ENCODE data around the gene RPP40.
"Not testable (repeated sequence)": the region's sequence is repeated elsewhere in the genome, so short reads cannot be mapped to it uniquely, and the experiment has no call there.

The RPP40 gene, protein sequence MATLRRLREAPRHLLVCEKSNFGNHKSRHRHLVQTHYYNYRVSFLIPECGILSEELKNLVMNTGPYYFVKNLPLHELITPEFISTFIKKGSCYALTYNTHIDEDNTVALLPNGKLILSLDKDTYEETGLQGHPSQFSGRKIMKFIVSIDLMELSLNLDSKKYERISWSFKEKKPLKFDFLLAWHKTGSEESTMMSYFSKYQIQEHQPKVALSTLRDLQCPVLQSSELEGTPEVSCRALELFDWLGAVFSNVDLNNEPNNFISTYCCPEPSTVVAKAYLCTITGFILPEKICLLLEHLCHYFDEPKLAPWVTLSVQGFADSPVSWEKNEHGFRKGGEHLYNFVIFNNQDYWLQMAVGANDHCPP

DNA sequence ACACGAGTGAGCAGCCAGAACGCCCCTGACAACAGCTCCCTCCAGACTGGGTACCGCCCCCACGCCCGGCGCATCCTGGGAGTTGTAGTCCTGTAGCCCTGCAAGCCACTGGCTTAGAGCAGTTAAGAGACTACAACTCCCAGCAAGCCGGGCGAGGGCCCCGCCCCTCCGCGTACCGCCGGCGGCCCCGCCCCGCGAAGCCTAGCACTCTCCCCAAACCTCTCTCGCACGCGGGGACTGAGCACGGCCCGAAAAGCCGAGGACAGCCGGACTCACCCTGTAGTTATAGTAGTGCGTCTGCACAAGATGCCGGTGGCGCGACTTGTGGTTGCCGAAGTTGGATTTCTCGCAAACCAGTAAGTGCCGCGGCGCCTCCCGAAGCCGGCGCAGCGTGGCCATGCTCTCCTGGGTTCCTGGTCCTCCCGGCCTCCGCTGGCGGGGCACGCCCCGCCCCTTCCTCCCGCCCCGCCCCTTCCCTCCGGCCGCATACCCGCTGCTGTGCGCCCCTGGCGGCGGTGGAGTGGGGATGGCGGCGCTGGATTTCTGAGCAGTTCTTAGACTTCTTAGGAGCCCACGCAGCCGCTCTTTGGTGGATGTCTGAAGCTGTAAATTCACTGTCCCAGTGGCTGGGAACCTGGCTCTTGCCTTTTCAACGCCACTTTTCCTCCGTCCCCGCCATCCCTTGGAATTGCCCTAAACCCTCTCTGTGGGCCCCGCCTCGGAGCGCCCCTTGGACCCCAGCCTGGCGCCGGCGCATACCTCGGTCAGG, at the start of gene RPP40:
RPP40 (minus strand) TSS at position 434 of the 769 bp plus-strand sequence; CDS start at position 399, 35 bp downstream.
- peak; percentile 82 to 99 (median 97) for DNase-seq

DNA sequence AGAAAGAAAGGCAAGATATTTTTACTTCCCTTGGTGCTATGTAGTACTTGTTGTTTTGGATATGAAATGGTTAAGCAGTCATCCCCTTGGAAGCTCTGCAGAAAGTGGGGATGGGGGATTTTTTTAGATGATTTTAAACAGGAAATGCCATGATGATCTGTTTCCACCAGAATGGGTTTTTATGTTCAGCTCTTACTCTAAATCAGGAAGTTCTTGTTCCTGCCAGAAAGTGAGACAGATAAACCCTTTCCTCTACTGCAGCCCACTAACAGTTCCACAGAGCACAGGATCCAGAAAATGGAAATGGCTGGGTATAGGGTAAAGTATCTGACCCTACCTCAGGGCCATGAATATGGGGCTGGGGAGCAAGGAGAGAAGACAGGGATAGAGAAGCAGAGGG, 49.2 kb upstream of the RPP40 start:
- no peak for DNase-seq

DNA sequence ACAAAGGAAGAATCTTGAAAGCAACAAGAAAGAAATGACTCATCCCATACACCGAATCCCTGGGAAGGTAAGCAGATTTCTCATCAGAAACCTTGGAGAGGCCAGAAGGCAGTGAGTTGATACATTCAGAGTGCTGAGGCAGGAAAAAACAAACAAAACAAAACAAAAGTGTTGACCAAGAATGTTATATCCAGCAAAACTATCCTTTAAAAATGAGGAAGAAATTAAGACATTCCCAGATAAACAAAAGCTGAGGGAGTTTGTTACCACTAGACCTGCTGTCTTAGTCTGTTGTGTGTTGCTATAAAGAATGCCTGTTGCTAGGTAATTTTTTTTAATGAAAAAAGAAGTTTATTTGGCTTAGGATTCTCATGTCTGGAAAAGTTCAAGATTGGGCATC, 47.6 kb upstream of the RPP40 start:
- DNase-seq: no peak

DNA sequence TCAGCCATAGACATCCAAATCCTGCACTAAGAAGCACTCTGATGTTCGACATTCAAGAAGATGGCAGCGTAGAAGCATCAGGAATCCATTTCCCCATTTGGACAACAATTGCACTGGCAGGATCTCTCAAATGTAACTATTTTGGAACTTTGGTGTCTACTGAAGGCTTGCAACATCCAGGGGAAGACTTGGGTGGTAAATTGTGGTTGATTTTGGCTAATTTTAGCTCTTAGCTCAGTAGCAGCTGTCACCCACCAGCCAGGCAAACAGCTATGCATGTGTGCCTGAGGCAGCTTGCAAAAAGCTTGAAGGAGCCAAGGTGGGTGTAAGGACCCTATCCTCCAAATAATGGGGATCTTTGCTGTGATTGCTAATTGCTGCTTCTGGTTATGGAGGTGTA, 46.2 kb upstream of the RPP40 start:
- no peak for DNase-seq

DNA sequence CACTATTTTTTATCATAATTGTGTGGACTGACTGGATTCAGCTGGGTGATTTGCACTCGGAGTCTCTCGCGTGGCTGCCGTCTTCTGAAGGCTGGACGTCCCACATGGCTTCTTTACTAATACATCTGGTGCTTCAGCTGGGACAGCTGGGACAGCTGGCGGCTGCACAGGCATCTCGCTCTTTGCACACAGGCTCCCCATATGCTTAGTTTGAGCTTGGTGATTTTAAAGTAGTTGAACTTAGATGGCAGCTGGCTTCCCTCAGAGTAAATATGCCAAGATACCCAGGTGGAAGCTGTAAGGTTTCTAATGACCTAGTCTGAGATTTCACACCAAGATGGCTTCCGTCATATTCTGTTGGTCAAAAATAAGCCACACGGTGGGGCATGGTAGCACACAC, 42.6 kb upstream of the RPP40 start:
- no peak for DNase-seq

DNA sequence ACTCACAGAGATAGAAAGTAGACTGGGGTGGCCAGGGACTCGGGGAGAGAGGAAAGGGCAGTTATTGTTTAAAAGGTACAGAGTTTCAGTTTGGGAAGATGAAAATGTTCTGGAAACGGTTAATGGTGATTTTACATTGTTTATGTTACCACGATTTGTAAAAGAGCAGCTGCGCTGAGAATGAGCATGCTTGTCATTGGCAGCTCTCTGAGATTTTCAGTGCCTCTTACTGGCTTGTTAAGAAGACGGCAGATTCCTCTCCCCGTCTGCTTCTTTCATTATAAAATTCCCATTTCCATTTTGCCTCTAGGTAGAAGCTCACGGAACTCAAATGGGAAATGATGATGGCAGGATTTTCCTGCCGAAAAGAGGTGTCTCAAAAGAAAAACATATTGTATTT, 41.6 kb upstream of the RPP40 start:
- DNase-seq: no peak

DNA sequence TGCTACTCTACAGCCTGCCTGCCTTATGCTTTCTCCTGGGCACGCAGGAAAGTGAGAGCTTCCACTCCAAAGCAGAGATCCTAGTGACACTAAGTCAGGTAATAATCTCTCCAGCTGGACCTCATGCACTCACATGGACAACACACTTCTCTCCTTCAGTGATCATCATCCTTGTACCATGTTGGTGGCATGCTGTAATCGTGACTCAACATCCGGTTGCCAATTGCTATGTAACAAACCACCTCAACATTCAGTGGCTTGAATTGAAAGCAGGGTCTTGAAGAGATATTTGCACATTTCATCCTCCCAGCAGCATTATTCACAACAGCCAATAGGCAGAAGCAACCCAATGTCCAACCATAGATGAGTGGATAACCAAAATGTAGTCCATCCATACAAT, 41.0 kb upstream of the RPP40 start:
- no peak for DNase-seq

DNA sequence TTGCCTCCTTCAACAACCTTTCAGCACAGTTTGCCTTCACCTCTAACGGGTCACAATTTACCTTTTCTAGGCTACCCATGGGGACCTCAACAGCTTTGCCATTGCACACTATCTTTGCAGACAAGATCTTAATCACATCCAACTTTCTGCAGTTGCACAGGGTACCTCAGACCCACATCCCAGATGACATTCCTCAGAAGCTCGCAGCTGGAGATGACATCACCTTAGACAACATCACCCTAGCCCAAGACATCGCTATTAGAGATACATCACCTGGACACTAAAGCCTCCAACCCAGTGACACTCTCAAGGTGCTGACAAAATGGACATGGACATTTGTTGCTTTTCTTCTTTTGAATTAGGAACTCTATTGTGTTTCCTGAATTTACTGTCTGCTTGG, 38.6 kb upstream of the RPP40 start:
- no peak for DNase-seq

DNA sequence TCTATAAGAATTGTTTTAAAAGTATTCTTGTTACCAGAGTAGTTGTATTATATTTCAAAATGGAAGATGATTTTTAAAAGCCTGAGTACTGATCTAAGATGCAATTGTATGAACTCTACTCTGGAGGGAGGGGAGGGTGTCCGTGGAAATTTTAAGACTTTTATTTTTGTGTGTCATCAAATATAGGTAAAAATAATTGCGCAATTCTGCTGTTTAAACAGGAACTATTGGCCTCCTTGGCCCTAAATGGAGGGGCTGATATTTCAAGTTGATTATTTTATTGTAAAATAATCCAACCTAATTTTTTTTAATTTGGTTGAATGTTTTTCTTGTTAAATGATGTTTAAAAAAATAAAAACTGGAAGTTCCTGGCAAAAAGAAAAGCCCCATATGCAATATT, 38.1 kb upstream of the RPP40 start:
- DNase-seq: no peak

DNA sequence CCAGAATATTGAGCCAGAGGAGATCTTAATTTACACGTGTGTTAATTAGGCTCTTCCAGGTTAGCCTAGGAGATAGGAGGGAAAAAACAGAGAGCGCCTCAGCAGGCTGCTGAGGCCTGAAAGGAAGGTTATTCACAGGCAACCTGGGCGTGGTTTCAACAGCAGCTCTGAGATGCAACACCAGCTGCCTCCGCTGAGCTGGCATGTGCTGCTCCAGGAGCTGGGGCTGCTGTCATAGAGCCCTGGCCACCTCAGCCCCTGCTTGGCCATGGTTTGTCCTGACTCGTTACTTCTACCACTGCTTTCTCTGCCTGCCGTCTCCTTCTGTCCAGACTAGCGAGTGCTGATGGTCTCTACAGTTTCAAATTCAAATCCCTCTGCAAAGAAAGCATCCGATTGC, 32.4 kb upstream of the RPP40 start:
- no peak for DNase-seq

DNA sequence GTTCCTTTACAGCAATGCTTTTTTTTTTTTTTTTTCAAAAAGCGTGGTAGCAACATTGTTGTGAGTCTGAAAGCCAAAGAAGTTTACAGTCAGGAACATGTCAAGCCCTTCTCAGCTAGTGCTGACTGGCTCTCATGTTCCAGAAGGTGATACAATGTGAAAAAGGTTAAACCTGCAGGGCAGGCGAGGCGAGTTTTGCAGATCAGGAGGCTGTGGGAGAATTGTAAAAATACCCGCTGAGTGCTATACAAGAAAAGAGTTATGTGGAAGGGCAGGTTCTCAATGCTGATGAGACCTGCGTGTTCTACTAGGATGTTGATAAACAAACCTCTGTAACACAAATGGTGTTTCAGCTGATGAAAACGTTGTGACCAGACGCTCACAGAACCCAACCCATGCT, 30.9 kb upstream of the RPP40 start:
- DNase-seq: no peak

DNA sequence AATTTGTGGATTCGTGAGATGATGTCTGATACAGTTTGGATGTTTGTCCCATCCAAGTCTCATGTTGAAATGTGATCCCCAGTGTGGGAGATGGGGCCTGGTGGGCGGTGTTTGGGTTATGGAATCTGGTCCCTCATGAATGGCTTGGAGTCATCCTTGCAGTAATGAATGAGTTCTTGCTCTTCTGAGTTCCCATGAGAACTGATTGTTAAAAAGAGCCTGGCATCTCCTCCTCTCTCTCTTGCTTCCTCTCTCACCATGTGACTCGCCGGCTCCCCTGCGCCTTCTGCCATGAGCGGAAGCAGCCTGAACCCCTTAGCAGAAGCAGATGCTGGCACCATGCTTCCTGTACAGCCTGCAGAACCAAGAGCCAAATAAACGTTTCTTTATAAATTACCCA, 30.5 kb upstream of the RPP40 start:
- DNase-seq: peak in 9 of 56 donors; percentile 3 to 24 (median 14)

DNA sequence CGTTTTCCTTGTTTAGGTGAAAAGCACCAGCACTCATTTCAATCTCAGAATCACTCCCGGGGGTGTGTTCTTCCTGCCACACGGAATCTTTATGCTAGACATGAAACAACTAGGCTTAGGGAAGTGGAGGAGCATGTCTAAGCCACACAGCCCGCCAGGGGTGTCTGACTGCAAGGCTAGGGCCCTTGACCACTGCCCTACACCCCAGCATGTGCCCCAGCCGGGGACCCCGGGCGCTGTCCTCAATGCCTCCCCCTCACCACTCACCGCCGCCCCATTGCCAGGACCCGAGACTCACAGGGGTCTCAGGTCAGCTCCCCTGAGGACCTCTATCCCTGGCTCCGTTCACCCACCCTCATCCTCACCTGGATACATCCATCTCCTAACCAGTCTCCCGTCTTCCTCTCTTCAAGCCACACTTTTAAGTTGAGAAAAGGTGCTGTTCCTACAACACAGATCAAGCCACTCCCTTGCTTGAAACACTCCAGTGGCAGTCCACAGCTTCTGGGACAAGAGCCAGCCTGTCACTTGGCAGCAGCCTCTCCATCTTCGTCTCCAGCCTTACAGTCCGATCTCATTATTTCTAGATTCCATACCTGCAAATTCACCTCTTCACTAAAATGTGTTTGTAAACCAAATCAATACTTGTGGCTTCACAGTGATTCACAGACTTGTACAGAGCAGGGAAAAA, 29.5 kb upstream of the RPP40 start:
- not testable (repeated sequence) for DNase-seq

DNA sequence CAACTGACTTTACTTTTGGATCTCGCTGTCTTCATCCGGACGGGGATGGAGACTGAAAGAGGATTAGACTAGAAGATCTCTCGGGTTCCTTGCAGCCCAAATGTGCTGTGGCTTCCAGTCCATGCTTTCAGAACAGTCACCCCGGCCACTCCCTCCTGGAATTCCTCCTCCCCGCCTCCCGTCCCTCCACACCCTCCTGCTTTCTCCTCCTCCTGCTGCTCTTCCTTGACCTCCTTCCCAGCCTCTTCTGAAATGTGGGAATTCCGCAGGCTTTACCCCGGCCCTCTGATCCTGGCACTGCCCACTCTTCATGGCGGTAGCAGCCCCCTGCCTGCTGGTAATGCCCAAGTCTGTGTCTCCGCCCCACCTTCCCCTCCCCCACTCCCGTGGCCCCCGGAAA, 28.9 kb upstream of the RPP40 start:
- DNase-seq: not testable (repeated sequence)

DNA sequence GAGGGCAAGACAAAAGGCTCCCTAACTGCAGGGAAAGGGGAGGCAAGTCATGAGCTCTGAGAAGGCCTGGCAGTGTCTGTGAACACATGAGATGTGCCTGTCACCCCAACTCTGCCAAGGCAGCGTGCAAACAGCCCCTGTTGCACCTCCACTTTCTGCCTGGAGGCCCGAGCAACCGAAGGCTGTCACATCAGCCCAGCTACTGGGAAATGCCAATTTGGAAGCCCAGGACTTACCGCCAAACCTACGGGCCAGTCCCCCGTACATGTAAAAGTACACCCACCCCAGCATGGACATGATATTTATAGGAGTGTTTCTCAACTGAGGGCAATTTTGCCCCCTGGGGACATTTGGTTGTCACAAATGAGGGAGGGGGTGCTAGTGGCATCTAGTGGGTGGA, 27.3 kb upstream of the RPP40 start:
- no peak for DNase-seq

DNA sequence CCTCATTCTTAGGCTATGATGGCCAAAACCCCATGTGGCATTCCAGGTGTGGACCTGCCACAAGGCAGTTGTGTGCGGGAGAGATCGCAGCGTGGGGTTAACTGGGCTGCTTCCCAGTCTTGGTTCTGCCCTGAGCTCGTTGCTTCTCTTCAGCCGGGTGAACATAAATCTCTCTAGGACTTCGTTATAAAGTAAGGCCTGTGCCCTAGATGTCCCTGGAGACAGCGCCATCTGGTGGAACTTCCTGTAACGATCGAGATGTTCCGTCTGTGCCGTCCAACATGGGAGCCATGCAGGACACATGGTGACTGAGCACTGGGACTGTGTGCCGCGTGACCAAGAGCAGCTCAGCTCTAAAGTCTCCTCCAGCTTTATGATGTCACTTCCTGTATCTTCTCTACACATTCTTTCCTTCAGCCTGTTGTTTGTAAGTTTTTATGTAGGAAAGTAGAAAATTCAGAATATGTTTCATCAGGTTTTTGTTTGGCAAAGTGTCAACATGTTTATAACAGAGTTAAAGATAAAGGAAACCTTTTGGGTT, 26.8 kb upstream of the RPP40 start:
- DNase-seq: peak in 47 of 56 donors; percentile 4 to 79 (median 39)

DNA sequence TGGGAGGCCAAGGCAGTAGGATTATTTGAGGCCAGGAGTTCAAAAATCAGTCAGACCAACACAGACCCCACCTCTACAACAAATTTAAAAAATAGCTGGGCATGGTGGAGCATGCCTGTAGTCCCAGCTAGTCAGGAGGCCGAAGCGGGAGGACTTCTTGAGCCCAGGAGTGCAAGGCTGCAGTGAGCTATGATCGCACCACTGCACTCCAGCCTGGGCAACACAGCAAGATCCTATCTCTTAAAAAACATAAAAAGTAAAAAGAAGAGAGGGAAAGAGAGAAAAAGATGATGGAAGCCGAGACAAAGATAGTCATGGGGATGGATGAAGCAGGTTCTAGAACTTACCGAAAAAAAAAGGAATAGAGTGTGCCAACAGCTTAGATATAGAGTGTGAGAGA, 25.8 kb upstream of the RPP40 start:
- no peak for DNase-seq

DNA sequence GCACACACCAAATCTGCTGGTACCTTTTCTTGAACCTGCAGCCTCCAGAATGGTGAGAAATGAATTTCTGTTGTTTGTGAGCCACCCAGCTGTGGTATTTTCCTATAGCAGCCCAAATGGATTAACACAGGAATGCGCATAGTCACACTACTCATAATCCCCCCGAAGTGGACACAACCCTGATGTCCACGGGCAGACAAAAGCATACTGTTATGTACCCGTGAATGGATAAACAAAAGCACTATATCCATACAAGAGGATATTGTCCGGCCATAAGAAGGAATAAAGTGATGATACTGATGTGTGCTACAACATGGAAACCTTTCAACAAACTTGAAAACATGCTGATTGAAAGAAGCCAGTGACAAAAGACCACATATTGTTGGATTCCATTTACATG, 25.1 kb upstream of the RPP40 start:
- DNase-seq: no peak

DNA sequence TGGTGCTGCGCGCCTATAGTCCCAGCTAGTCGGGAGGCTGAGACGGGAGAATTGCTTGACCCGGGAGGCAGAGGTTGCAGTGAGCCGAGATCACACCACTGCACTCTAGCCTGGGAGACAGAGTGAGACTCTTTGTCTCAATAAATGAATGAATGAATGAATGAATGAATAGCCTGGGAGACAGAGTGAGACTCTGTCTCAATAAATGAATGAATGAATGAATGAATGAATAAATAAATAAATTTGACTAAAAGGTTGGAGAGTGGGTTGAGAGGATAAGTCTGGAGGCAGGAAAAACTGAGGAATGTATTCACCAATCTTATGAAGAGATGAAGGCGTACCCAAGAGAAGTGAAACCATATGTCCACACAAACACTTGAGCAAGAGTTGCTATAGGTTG, 24.5 kb upstream of the RPP40 start:
- no peak for DNase-seq

DNA sequence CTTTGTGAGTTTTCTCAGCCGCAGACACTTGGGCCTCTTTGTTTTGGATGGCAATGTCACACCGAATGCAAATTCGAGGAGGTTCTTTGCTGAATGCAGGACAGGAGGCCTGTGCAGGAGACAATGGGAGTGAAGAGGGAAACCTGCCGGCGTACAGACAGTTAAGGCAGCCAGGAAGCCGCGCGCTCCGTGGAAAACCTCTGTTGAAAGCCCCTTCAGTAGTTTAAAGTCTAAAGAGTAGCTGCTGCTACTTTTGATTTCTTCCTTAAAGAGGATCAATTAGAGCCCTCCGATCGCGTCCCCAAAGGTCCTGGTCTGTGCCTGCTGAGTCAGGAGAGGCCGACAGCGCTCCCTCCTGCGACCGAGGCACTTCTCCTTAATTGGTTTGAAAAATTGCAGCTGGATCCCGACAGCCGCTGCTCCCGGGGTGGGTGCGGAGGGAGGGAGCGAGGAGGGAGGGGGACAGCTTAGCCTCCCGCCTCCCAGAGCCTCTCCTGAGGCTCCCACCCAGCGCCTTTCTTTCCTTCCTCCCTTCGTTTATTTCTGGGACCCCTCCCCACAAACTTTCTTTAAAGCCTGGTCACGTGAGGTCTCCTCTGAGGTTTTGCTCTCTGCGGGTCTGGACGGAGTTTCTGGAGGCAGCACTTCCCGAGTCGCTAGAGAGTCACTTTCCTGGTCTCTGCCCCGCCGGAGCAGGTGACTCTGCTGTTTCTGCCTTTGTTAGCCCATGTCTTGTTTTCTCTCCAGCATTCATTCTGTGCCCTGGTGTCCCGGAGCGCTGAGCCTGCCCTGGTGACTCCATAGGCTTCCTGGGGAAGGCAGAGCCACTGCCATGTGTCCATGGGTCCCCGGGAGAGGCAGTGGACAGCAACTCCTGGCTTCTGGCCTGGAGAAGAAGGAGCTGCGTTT, 22.3 kb upstream of the RPP40 start:
- peak in 29 of 56 donors; percentile 5 to 62 (median 23) for DNase-seq

DNA sequence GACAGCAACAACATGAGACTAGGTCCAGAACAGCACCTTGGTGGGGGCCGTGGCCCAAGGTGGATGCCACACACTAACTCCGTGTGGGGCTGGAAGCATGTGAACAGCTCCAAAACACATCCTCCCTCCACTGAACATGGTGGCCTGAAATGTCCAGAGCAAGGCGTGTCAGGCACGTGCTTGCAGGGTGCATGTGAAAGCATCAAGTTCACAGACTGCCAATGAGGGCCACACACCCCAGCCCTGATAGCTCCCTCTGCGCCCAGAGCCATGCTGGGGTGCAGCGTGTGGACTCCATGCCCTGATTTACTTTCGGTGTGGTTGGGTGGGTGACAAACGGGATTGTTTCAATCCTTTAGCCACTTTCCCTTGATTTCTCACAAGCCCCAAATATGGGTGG, 20.1 kb upstream of the RPP40 start:
- DNase-seq: no peak

Measured in nucleus accumbens (tissue), 56 donors.